GM12801 (cell line): ENCODE data around the gene SLCO2A1.

Experiments
- TF ChIP-seq, protein P1 (sequence below): IDR thresholded peaks from one replicate; pipeline ENCODE4 v1.5.1; 2011; ENCODE audit warnings: control low read depth; ENCODE audit not compliant: insufficient read length; ENCODE audit errors: extremely low read depth

SLCO2A1 gene

DNA sequence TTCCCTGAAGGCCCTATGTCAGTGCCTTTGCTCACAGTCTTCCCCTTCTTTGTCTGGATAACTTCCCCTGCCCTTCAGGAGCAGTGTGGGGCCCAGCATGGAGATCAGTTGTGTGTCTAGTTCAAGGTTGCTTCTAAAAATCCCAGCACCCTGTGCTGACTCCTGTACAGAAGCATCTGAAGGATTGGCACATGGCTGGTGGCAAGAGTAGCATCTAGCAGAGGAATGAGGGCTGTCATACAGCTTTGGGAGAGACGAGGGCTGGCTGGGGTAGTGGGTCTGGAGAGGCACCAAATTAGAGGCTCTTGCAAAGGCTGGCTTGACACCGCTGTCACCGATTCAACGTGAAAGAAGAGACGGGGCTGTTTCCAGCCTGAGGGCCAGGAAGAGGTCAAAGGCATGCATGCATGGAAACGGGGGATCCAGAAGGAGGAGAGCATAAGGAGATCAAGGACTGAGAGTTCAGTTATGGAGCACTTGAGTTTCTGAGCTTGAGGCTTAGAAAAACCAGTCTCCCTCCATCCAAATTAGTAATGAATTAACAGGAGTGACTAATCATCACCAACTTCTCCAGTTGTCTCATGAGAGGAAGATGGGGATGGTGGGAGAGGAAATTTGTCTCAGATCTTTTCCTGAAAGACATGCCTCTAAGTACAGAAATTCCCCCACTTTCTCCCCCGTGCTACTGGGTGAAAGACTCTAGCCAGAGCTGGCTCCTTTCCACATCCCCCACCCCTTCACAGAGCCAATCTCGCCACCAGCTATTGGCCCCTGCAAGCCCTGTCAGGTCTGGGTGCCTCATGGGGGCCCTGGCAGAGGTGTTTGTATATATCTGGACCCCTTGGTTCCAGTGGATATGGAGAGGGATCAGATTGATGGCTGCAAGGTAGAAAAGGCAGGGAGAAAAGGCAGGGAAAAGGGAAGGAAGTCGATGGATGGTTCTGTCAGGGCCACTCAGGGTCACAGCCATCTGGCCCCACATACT is 45.9 kb downstream of the SLCO2A1 start:
- TF ChIP-seq, protein P1, sequence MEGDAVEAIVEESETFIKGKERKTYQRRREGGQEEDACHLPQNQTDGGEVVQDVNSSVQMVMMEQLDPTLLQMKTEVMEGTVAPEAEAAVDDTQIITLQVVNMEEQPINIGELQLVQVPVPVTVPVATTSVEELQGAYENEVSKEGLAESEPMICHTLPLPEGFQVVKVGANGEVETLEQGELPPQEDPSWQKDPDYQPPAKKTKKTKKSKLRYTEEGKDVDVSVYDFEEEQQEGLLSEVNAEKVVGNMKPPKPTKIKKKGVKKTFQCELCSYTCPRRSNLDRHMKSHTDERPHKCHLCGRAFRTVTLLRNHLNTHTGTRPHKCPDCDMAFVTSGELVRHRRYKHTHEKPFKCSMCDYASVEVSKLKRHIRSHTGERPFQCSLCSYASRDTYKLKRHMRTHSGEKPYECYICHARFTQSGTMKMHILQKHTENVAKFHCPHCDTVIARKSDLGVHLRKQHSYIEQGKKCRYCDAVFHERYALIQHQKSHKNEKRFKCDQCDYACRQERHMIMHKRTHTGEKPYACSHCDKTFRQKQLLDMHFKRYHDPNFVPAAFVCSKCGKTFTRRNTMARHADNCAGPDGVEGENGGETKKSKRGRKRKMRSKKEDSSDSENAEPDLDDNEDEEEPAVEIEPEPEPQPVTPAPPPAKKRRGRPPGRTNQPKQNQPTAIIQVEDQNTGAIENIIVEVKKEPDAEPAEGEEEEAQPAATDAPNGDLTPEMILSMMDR = no peak

DNA sequence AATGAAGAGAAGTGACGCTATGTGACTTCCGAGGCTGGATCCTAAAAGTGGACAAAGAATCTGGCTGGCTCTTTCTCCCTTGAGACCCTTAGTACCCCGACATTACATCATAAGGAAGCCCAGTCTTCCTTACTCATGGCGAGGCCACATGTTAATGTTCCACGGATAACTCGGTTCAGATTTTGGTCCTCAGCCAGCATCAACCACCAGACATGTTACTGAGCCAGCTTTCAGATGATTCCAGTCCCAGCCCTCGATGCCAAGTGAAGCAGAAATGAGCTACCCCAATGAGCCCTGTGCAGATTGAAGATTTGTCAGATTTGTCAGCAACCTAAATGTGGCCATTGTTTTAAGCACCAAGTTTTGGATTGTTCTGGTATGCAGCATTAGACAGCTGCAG is 46.6 kb downstream of the SLCO2A1 start:
- TF ChIP-seq, protein P1 = no peak

DNA sequence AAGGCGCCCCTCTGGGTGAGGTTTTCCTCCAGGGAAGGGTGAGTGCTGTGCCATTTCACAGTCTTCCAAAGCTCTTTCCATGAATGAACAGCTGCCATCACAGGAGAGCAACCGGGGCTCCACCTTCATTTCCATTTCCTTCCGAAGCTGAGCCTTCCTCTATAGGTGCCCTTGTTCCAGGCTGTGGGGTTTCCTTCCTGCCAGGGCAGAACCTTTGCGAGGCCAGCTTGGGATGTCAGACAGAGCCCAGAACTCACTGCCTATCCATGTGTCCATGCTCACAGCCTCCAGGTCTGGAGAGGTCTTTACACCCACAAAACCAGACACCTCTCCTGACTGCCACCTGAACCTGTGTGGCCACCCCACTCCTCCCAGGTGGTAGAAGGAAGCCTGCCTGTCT is 49.2 kb downstream of the SLCO2A1 start:
- TF ChIP-seq, protein P1 = no peak

DNA sequence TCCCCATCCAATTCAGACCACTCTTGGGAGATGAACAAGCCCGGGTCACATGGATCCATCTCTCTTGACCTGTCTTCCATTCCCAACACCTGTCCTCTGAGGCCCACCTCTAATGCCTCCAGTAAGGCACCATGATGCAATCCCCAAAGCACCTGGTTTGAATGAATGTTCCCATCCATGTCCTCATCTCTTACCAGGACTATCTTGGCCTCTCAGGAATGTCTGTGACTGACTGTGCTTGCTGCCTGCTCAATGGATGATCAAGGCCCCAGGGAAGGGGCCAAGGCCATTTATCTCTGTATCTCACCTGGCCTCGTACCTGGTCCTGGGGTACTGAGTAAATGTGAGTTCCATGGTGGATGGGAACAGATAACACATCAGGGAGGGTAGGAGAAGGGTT is 49.7 kb downstream of the SLCO2A1 start:
- TF ChIP-seq, protein P1 = no peak

DNA sequence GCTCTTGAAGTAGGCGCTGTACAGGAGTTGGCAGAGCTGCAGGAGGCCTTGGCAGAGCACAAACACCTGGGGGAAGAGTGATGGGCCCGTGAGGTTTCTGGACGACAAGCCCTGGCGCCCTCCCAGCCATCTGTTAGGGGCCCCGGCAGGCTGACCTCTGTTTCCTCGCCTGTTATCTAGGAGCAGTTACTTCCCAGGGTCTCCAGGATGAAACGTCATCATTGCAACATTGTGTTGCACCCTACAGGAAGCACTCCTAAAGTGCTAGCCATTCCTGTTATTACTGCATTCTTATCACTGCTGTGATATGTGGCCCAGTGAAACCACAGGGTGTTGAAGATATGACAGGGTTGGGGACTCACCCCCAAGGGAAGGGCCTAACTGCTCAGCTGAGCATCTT is 50.2 kb downstream of the SLCO2A1 start:
- TF ChIP-seq, protein P1 = no peak

DNA sequence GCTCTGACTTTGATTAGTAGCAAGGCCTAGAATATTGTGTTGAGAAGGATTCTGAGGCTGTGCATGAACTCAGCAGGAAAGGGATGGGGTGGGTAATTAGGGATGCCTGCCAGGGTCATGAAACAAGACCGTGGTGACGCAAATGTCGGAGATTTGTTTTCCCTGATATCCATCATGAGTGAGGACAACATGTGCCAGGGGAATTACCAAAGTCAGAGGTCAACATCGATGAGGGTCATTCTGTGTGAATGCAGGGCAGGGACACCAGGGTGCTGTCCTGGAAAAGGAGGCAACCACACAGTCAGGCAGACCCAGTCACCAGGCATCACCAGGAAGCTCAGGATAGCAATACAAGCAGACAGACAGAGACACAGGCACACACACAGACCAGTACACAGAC is 52.2 kb downstream of the SLCO2A1 start:
- TF ChIP-seq, protein P1 = no peak

DNA sequence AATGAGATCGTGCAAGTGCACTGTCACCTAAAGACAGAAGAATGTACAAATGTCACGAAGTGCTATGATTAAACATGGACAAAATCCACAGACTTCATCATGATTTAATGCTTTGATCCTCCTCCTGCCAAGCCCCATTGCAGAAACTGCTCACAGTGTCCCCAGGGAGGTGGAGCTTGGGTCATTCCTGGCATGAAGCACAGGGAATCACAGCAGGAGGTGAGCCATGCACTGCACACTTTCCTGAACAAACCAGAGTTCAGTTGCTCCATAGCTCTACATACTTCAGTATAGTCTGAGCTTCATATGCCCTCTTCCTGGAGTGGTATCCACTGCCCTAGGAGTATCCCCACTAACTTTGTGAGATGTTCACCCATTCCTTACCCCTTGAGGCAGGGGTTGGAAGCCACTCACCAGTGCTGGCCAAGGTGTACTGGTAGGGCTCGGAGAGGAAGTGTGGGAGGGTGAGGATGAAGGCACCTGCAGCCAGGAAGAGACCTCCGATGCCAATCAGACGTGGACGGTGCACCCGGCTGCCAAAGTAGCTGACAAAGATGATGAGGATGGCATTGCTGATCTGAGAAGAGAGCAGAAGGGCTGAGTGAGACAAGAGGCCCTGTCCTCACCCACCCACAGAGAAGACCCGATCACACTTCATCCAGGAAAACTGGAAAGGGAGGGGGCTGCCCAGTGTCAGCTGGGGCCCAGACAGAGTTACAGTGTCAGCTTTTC is 56.3 kb downstream of the SLCO2A1 start:
- TF ChIP-seq, protein P1 = no peak
